ENCODE results near the gene CDK5. TPM values are rescaled to one million over a fixed set of nuclear protein-coding genes. Genes with fewer than 3 reads are reported as not detected.

The CDK5 gene
- total and polyA plus RNA-seq, 2 donors (not counting 1 experiment from before 2014, with no cell fraction given), result 8.2 to 8.4 TPM

DNA sequence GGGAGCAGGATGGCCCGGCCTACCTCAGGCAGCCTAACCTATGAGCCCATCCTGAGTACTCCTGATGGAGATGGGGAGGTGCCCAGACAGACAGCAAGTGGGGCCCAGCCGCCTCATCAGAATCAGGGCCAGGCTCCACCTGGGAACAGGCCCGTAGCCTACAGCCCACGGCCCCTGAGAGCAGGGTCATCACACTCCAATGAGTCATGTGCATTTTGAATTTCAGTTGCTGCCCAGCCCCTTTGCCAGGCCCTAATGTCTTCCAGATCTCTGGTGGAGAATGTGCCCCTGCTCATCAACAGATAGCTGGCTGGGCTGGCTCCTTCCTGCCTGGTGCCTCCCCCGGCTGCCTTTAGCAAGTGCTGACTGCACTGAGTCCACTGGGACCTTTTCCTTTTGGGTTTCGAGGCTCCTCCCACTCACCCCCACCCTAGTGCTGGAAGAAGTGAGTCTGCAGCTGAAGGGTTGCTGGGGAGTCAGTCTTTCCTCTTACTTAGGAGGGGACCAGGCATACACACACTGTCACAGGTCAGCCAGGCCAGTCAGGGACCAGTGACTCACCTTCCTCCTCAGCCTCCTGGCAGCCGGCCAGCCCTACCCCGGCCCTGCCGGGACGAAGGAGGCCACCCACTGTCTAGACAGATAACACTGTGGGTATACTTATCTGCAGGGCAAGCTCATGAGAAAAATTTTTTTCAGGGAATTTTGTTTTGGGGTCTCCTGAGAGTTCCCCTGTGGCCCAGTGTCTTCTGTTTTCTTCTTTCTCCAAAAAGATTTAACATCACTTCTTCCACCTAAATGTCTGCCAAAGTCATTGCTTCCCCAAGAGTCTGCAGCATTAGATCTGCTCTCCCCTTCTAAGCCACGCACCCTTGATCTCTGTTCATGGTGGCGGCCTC lies 18.5 kb downstream of the CDK5 start:
- H3K36me3 ChIP-seq (replicated peaks in 1 of 2; ENCODE audit: control extremely low read depth in 1 of 2, control insufficient read depth in 1 of 2, extremely low read depth in 1 of 2, insufficient read depth in 2 of 2, low read length in 1 of 2), result peaks cover 0 to 21% of the 10 kb centered on the region in 2 experiments
- H3K4me1 Mint-ChIP-seq, result no peaks in the 10 kb centered on the region
- WGBS (ENCODE audit: insufficient coverage), result 77% methylated on average over 8 of the region's 12 CpGs
- intact Hi-C loops (cut with micrococcal nuclease), result no loop called here
- CTCF ChIA-PET, result no interaction called here
- no peak for ATAC-seq (ENCODE audit: low read depth)
- H3K9me3 Mint-ChIP-seq (ENCODE audit: insufficient read depth), result no peaks in the 10 kb centered on the region
- POLR2A ChIA-PET, result no interaction called here
- no peaks in the 10 kb centered on the region for H3K27me3 ChIP-seq (replicated peaks in 1 of 4; ENCODE audit: control extremely low read depth in 1 of 4, control insufficient read depth in 3 of 4, insufficient read depth in 4 of 4, low read length in 3 of 4)
- H3K9ac ChIP-seq (ENCODE audit: low read length), result no peak overlapping the region
- H3K9me3 ChIP-seq (ENCODE audit: control extremely low read depth in 1 of 3, control insufficient read depth in 2 of 3, insufficient read depth in 1 of 3, low read length in 2 of 3), result no peaks in the 10 kb centered on the region
- no peak overlapping the region for H3K27ac Mint-ChIP-seq
- no peak overlapping the region for H3K4me3 ChIP-seq (ENCODE audit: control extremely low read depth in 1 of 5, extremely low read depth in 1 of 5, insufficient read depth in 1 of 5, low read depth in 2 of 5, low read length in 4 of 5)
- H3K4me2 ChIP-seq (replicated peaks; ENCODE audit: low read depth, low read length, poor library complexity, severe bottlenecking), result no peak overlapping the region
- DNase-seq, result no peak
- H3K27me3 Mint-ChIP-seq, result no peaks in the 10 kb centered on the region
- no peaks in the 10 kb centered on the region for H4K20me1 ChIP-seq (ENCODE audit: control insufficient read depth, insufficient read depth, low read length, poor library complexity, severe bottlenecking)
- no peak overlapping the region for H3K4me3 Mint-ChIP-seq
- no peak overlapping the region for H3K27ac ChIP-seq (ENCODE audit: low read length in 2 of 2)
- no peaks in the 10 kb centered on the region for H3K79me2 ChIP-seq (ENCODE audit: control insufficient read depth, insufficient read depth, low read length)
- H2AFZ ChIP-seq (ENCODE audit: insufficient read depth, low read depth, low read length, poor library complexity, severe bottlenecking), result no peak overlapping the region
- no peak for TF ChIP-seq EZH2 (IDR thresholded peaks at IDR 0.05; ENCODE audit: borderline replicate concordance, insufficient read depth, low read depth, low read length, poor library complexity, severe bottlenecking)
- TF ChIP-seq, protein P1, sequence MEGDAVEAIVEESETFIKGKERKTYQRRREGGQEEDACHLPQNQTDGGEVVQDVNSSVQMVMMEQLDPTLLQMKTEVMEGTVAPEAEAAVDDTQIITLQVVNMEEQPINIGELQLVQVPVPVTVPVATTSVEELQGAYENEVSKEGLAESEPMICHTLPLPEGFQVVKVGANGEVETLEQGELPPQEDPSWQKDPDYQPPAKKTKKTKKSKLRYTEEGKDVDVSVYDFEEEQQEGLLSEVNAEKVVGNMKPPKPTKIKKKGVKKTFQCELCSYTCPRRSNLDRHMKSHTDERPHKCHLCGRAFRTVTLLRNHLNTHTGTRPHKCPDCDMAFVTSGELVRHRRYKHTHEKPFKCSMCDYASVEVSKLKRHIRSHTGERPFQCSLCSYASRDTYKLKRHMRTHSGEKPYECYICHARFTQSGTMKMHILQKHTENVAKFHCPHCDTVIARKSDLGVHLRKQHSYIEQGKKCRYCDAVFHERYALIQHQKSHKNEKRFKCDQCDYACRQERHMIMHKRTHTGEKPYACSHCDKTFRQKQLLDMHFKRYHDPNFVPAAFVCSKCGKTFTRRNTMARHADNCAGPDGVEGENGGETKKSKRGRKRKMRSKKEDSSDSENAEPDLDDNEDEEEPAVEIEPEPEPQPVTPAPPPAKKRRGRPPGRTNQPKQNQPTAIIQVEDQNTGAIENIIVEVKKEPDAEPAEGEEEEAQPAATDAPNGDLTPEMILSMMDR (IDR thresholded peaks at IDR 0.05), result no peak
- no peaks in the 10 kb centered on the region for H3K4me1 ChIP-seq (ENCODE audit: control insufficient read depth in 2 of 2, insufficient read depth in 2 of 2, low read length in 2 of 2)

DNA sequence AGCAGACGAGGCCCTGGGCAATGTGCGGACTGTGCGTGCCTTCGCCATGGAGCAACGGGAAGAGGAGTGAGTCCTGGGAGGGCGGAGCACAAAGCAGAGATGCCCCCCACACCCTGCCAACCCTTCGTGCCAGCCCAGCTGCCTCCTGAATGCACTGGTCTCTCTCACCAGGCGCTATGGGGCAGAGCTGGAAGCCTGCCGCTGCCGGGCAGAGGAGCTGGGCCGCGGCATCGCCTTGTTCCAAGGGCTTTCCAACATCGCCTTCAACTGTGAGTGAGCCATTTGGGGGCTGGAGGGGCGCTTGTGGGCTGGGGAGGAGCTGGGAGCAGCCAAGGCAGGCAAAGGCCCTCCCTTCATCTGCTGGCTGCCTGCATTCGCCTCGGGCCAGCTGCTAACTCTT lies 21.8 kb downstream of the CDK5 start:
- ChIA-PET POLR2A (no interaction called here), CTCF (no interaction called here)
- H3K4me2 ChIP-seq (replicated peaks; ENCODE audit: low read depth, low read length, poor library complexity, severe bottlenecking), result no peak overlapping the region
- intact Hi-C loops (cut with micrococcal nuclease), result no loop called here
- H3K4me1 Mint-ChIP-seq, result no peaks in the 10 kb centered on the region
- H3K36me3 ChIP-seq (replicated peaks in 1 of 2; ENCODE audit: control extremely low read depth in 1 of 2, control insufficient read depth in 1 of 2, extremely low read depth in 1 of 2, insufficient read depth in 2 of 2, low read length in 1 of 2), result peaks cover 0 to 23% of the 10 kb centered on the region in 2 experiments
- no peak overlapping the region for H3K4me3 Mint-ChIP-seq
- H3K27me3 ChIP-seq (replicated peaks in 1 of 4; ENCODE audit: control extremely low read depth in 1 of 4, control insufficient read depth in 3 of 4, insufficient read depth in 4 of 4, low read length in 3 of 4), result no peaks in the 10 kb centered on the region
- no peak overlapping the region for H2AFZ ChIP-seq (ENCODE audit: insufficient read depth, low read depth, low read length, poor library complexity, severe bottlenecking)
- H3K27ac ChIP-seq (ENCODE audit: low read length in 2 of 2), result no peak overlapping the region
- H3K79me2 ChIP-seq (ENCODE audit: control insufficient read depth, insufficient read depth, low read length), result peaks cover 3% of the 10 kb centered on the region
- no peak overlapping the region for H3K27ac Mint-ChIP-seq
- H3K9me3 Mint-ChIP-seq (ENCODE audit: insufficient read depth), result no peaks in the 10 kb centered on the region
- H3K4me3 ChIP-seq (ENCODE audit: control extremely low read depth in 1 of 5, extremely low read depth in 1 of 5, insufficient read depth in 1 of 5, low read depth in 2 of 5, low read length in 4 of 5), result no peak overlapping the region
- TF ChIP-seq EZH2 (IDR thresholded peaks at IDR 0.05; ENCODE audit: borderline replicate concordance, insufficient read depth, low read depth, low read length, poor library complexity, severe bottlenecking), result no peak
- TF ChIP-seq, protein P1 (IDR thresholded peaks at IDR 0.05), result no peak
- DNase-seq (no peak), ATAC-seq (ENCODE audit: low read depth) (no peak)
- H3K9me3 ChIP-seq (ENCODE audit: control extremely low read depth in 1 of 3, control insufficient read depth in 2 of 3, insufficient read depth in 1 of 3, low read length in 2 of 3), result no peaks in the 10 kb centered on the region
- WGBS (ENCODE audit: insufficient coverage), result 99% methylated on average over 16 of the region's 17 CpGs
- no peak overlapping the region for H3K9ac ChIP-seq (ENCODE audit: low read length)
- H4K20me1 ChIP-seq (ENCODE audit: control insufficient read depth, insufficient read depth, low read length, poor library complexity, severe bottlenecking), result no peaks in the 10 kb centered on the region
- no peaks in the 10 kb centered on the region for H3K4me1 ChIP-seq (ENCODE audit: control insufficient read depth in 2 of 2, insufficient read depth in 2 of 2, low read length in 2 of 2)
- no peaks in the 10 kb centered on the region for H3K27me3 Mint-ChIP-seq
